Measurements from ENCODE around the gene SUCO. TPM values are rescaled to one million over a fixed set of nuclear protein-coding genes. Genes with fewer than 3 reads are reported as not detected.

Gene SUCO
- total and polyA plus RNA-seq, 2 experiments from 2014 or later, result 12.4 to 24.3 TPM

DNA sequence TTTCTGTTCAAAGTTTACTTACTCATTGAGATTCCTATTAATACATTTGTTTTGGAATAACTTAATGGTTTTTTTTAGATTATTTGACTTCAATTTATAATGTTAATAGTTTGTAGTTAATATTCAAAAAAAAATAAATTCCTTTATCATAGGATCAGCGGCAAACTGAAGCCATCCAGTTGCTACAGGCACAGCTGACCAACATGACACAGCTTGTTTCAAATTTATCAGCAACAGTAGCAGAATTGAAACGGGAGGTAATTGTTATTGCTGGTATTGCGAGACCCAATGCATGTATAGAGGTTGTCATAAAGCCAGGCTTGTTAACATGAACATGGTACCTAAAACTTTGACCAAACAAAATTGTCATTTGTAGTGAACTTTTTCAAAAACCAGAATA, 67.0 kb downstream of the SUCO start:
- in situ Hi-C loops (cut with MboI), result no loop called here
- DNase-seq, result no peak
- H3K9ac ChIP-seq, result no peak overlapping the region
- H3K27me3 ChIP-seq (replicated peaks; ENCODE audit: insufficient read depth), result no peaks in the 10 kb centered on the region
- TF ChIP-seq EZH2phosphoT487 (IDR thresholded peaks at IDR 0.05; ENCODE audit: insufficient read depth, low read depth), result no peak
- no peak for TF ChIP-seq EZH2 (IDR thresholded peaks at IDR 0.05; ENCODE audit: insufficient read depth, poor library complexity, severe bottlenecking)
- 98 to 100% methylated on average over 3 of the region's 3 CpGs for whole genome bisulfite sequencing, 2 experiments (ENCODE audit: low coverage in 1 of 2, low lambda C conversion rate in 2 of 2, missing lambda C conversion rate in 2 of 2)
- H3K36me3 ChIP-seq (ENCODE audit: low read depth), result peaks cover 33% of the 10 kb centered on the region
- H3K4me2 ChIP-seq (ENCODE audit: unreplicated experiment), result no peak overlapping the region
- H3K9me3 ChIP-seq (ENCODE audit: low read depth), result no peaks in the 10 kb centered on the region
- H3K27ac ChIP-seq, result no peak overlapping the region
- H3K9me2 ChIP-seq (ENCODE audit: insufficient read depth), result no peaks in the 10 kb centered on the region
- no peaks in the 10 kb centered on the region for H3F3A ChIP-seq (ENCODE audit: insufficient read depth)
- no peaks in the 10 kb centered on the region for H3K4me1 ChIP-seq (ENCODE audit: insufficient read depth)
- peaks cover 53% of the 10 kb centered on the region for H3K79me2 ChIP-seq (ENCODE audit: insufficient read depth)
- H4K20me1 ChIP-seq (ENCODE audit: insufficient read depth), result no peaks in the 10 kb centered on the region
- no peak overlapping the region for H3K4me3 ChIP-seq
- H2AFZ ChIP-seq, result no peak overlapping the region

DNA sequence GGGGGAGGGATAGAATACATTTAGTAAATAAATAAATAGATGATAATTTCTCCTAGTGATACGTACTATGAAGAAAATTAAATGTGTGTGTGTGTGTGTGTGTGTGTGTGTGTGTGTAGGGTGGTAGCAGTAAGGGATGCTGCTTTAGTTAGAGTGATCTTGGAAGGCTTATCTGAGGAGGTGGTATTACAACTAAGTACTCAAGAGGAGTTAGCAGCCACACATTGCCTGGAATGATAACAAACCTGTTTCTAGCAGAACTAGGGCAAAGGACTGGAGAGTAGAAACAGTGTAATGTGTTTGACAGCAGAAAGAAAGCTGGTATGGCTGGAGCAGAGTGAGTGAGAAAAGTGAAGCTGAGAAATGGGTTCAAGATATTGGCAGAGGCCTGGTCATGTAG, 67.7 kb downstream of the SUCO start:
- peaks cover 39% of the 10 kb centered on the region for H3K36me3 ChIP-seq (ENCODE audit: low read depth)
- H3K4me2 ChIP-seq (ENCODE audit: unreplicated experiment), result no peak overlapping the region
- no peak overlapping the region for H3K27ac ChIP-seq
- H3K9me2 ChIP-seq (ENCODE audit: insufficient read depth), result no peaks in the 10 kb centered on the region
- no peak overlapping the region for H3K4me3 ChIP-seq
- 95 to 100% methylated on average over 1 of the region's 1 CpG for WGBS, 2 experiments (ENCODE audit: low coverage in 1 of 2, low lambda C conversion rate in 2 of 2, missing lambda C conversion rate in 2 of 2)
- H3K79me2 ChIP-seq (ENCODE audit: insufficient read depth), result peaks cover 53% of the 10 kb centered on the region
- H4K20me1 ChIP-seq (ENCODE audit: insufficient read depth), result no peaks in the 10 kb centered on the region
- no peak for DNase-seq
- no peaks in the 10 kb centered on the region for H3K9me3 ChIP-seq (ENCODE audit: low read depth)
- H3K9ac ChIP-seq, result no peak overlapping the region
- H3K27me3 ChIP-seq (replicated peaks; ENCODE audit: insufficient read depth), result no peaks in the 10 kb centered on the region
- in situ Hi-C loops (cut with MboI), result no loop called here
- TF ChIP-seq EZH2phosphoT487 (IDR thresholded peaks at IDR 0.05; ENCODE audit: insufficient read depth, low read depth) (no peak), EZH2 (IDR thresholded peaks at IDR 0.05; ENCODE audit: insufficient read depth, poor library complexity, severe bottlenecking) (no peak)
- no peaks in the 10 kb centered on the region for H3K4me1 ChIP-seq (ENCODE audit: insufficient read depth)
- H3F3A ChIP-seq (ENCODE audit: insufficient read depth), result no peaks in the 10 kb centered on the region
- no peak overlapping the region for H2AFZ ChIP-seq

DNA sequence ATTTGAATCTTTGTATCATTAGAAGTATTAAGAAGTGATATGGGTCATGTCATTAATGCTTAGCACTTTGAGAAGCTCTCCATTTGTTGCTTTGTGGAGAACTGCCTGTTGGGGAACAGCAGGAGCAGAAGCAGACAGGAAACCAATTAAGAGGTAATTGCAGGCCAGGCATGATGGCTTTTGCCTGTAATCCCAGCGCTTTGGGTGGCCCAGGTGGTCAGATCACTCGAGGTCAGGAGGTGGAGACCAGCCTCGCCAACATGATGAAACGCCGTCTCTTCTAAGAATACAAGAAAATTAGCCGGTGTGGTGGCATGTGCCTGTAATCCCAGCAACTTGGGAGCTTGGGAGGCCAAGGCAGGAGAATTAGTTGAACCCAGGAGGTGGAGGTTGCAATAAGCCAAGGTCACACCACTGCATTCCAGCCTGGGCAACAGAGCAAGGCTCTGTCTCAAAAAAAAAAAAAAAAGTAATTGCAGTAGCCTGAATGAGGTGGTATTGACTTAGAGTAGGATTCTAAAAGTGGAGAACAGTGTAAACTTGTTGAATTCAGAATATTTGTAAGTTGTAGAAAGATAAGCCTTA, 68.2 kb downstream of the SUCO start:
- H3K79me2 ChIP-seq (ENCODE audit: insufficient read depth), result peaks cover 48% of the 10 kb centered on the region

DNA sequence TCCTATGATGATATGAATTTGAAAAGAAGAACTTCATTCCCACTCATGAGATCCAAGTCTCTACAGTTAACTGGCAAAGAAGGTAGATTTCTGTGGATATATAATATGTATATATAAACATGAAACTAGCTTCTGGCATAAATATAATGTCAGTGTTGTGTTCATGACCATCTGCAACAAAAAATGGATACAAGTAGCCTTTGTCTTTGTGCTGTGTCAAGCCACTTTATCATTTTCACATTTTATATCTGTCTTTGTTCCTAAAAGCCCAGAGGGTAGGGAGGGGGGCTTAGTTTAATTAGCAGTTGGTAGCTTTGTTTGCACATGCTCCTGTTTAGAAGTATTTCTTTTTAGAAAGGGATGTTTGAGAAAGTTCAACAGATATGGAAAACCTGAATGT, 69.8 kb downstream of the SUCO start:
- no peak overlapping the region for H3K27ac ChIP-seq
- TF ChIP-seq EZH2 (IDR thresholded peaks at IDR 0.05; ENCODE audit: insufficient read depth, poor library complexity, severe bottlenecking) (no peak), EZH2phosphoT487 (IDR thresholded peaks at IDR 0.05; ENCODE audit: insufficient read depth, low read depth) (no peak)
- no peak overlapping the region for H2AFZ ChIP-seq
- no peaks in the 10 kb centered on the region for H3K9me3 ChIP-seq (ENCODE audit: low read depth)
- peaks cover 36% of the 10 kb centered on the region for H3K36me3 ChIP-seq (ENCODE audit: low read depth)
- H3K79me2 ChIP-seq (ENCODE audit: insufficient read depth), result peaks cover 42% of the 10 kb centered on the region
- no peak overlapping the region for H3K9ac ChIP-seq
- DNase-seq, result no peak
- H3K4me3 ChIP-seq, result no peak overlapping the region
- H3F3A ChIP-seq (ENCODE audit: insufficient read depth), result no peaks in the 10 kb centered on the region
- peaks cover 6% of the 10 kb centered on the region; the same call in 1 of the 2 replicates for H3K4me1 ChIP-seq (ENCODE audit: insufficient read depth)
- no peaks in the 10 kb centered on the region for H3K27me3 ChIP-seq (replicated peaks; ENCODE audit: insufficient read depth)
- H3K4me2 ChIP-seq (ENCODE audit: unreplicated experiment), result no peak overlapping the region
- no peaks in the 10 kb centered on the region for H4K20me1 ChIP-seq (ENCODE audit: insufficient read depth)
- in situ Hi-C loops (cut with MboI), result no loop called here
- no peaks in the 10 kb centered on the region for H3K9me2 ChIP-seq (ENCODE audit: insufficient read depth)

More for the DNA sequence above, 68.2 kb downstream of the SUCO start:
- Histone ChIP-seq H2AFZ (no peak overlapping the region), H3K4me3 (no peak overlapping the region), H3K9ac (no peak overlapping the region), H3K36me3 (ENCODE audit: low read depth) (peaks cover 36% of the 10 kb centered on the region), H3K9me2 (ENCODE audit: insufficient read depth) (no peaks in the 10 kb centered on the region), H3K4me1 (ENCODE audit: insufficient read depth) (no peaks in the 10 kb centered on the region), H3K4me2 (ENCODE audit: unreplicated experiment) (no peak overlapping the region), H4K20me1 (ENCODE audit: insufficient read depth) (no peaks in the 10 kb centered on the region), H3K27me3 (replicated peaks; ENCODE audit: insufficient read depth) (no peaks in the 10 kb centered on the region), H3K27ac (no peak overlapping the region), H3F3A (ENCODE audit: insufficient read depth) (no peaks in the 10 kb centered on the region), H3K9me3 (ENCODE audit: low read depth) (no peaks in the 10 kb centered on the region)
- no peak for TF ChIP-seq EZH2 (IDR thresholded peaks at IDR 0.05; ENCODE audit: insufficient read depth, poor library complexity, severe bottlenecking)
- TF ChIP-seq EZH2phosphoT487 (IDR thresholded peaks at IDR 0.05; ENCODE audit: insufficient read depth, low read depth), result no peak
- in situ Hi-C loops (cut with MboI), result no loop called here
- DNase-seq, result no peak
- whole genome bisulfite sequencing, 2 experiments (ENCODE audit: low coverage in 1 of 2, low lambda C conversion rate in 2 of 2, missing lambda C conversion rate in 2 of 2), result 97 to 98% methylated on average over 6 of the region's 6 CpGs

DNA sequence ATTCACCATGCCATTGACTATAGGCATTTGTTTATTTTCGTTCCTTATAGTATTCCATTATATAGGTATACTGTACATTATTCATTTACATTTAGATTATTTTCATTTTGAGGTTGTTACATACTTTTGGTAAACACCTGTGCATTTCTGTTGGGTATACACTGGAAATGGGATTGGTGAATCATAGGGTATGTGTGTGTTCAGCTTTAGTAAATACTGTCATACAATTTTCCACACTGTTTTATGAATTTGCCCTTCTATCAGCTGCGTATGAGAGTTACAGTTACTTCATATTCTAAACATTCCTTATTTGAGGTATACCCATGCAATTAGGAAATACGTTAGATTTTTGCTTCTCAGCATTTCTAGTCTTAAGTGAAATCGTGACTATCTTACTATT, 70.9 kb downstream of the SUCO start:
- no peak overlapping the region for H3K9ac ChIP-seq
- in situ Hi-C loops (cut with MboI), result no loop called here
- H3K27ac ChIP-seq, result no peak overlapping the region
- TF ChIP-seq EZH2phosphoT487 (IDR thresholded peaks at IDR 0.05; ENCODE audit: insufficient read depth, low read depth), result no peak
- TF ChIP-seq EZH2 (IDR thresholded peaks at IDR 0.05; ENCODE audit: insufficient read depth, poor library complexity, severe bottlenecking), result no peak
- peaks cover 30% of the 10 kb centered on the region for H3K36me3 ChIP-seq (ENCODE audit: low read depth)
- no peaks in the 10 kb centered on the region for H3K27me3 ChIP-seq (replicated peaks; ENCODE audit: insufficient read depth)
- no peak overlapping the region for H2AFZ ChIP-seq
- peaks cover 30% of the 10 kb centered on the region for H3K79me2 ChIP-seq (ENCODE audit: insufficient read depth)
- peaks cover 9% of the 10 kb centered on the region; the same call in 1 of the 2 replicates for H3K4me1 ChIP-seq (ENCODE audit: insufficient read depth)
- WGBS, 2 experiments (ENCODE audit: low coverage in 1 of 2, low lambda C conversion rate in 2 of 2, missing lambda C conversion rate in 2 of 2), result 99% methylated on average over 4 of the region's 4 CpGs
- no peak overlapping the region for H3K4me3 ChIP-seq
- no peaks in the 10 kb centered on the region for H4K20me1 ChIP-seq (ENCODE audit: insufficient read depth)
- H3K9me3 ChIP-seq (ENCODE audit: low read depth), result no peaks in the 10 kb centered on the region
- H3K4me2 ChIP-seq (ENCODE audit: unreplicated experiment), result no peak overlapping the region
- no peaks in the 10 kb centered on the region for H3F3A ChIP-seq (ENCODE audit: insufficient read depth)
- no peaks in the 10 kb centered on the region for H3K9me2 ChIP-seq (ENCODE audit: insufficient read depth)
- no peak for DNase-seq
